ENCODE results near the gene CMTM7.

Gene CMTM7

GRCh38 chr3:32405155-32405554 lies 13.5 kb downstream of the CMTM7 start:
- Histone ChIP-seq H3K4me1 (ENCODE audit: control insufficient read depth, low read depth, low read length) (peaks cover 28% of the 10 kb centered on the region), H3K27ac (ENCODE audit: low read length) (no peak overlapping the region), H3K36me3 (ENCODE audit: control insufficient read depth, low read depth, low read length) (no peaks in the 10 kb centered on the region), H3K9me3 (ENCODE audit: control insufficient read depth, low read depth, low read length) (no peaks in the 10 kb centered on the region), H3K27me3 (ENCODE audit: control insufficient read depth, insufficient read depth, low read length) (no peaks in the 10 kb centered on the region), H3K9ac (ENCODE audit: low read length) (no peak overlapping the region), H3K4me3 (ENCODE audit: low read length) (no peak overlapping the region)

DNA sequence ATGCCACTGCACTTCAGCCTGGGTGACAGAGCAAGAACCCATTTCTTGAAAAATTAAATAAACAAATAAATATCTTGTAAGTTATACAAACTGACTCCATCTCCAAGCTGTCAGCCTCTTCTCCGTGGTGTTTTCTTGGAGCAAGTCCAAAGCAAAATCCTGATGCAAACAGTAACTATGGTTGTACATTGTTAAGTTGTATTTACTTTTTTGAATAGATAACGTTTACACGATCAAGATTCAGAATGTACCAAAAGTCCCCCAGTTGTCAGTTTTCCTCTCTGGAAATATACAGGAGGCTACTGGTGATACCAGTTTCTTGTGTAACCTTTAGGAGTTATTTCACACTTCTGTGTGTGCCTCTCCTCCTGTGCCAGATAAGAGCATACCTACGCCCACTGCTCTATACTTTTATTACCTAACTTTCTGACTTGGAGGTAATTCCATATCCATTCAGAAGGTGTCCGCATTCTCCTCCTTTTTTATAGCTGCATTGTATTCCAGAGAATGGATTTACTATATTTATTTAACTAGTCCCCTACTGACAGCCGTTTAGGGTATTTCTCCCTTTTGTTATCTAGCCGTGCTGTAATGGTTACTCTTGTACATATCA lies 14.2 kb downstream of the CMTM7 start:
- Histone ChIP-seq H3K27ac (ENCODE audit: low read length) (no peak overlapping the region), H3K36me3 (ENCODE audit: control insufficient read depth, low read depth, low read length) (no peaks in the 10 kb centered on the region), H3K4me1 (ENCODE audit: control insufficient read depth, low read depth, low read length) (peaks cover 34% of the 10 kb centered on the region)

DNA sequence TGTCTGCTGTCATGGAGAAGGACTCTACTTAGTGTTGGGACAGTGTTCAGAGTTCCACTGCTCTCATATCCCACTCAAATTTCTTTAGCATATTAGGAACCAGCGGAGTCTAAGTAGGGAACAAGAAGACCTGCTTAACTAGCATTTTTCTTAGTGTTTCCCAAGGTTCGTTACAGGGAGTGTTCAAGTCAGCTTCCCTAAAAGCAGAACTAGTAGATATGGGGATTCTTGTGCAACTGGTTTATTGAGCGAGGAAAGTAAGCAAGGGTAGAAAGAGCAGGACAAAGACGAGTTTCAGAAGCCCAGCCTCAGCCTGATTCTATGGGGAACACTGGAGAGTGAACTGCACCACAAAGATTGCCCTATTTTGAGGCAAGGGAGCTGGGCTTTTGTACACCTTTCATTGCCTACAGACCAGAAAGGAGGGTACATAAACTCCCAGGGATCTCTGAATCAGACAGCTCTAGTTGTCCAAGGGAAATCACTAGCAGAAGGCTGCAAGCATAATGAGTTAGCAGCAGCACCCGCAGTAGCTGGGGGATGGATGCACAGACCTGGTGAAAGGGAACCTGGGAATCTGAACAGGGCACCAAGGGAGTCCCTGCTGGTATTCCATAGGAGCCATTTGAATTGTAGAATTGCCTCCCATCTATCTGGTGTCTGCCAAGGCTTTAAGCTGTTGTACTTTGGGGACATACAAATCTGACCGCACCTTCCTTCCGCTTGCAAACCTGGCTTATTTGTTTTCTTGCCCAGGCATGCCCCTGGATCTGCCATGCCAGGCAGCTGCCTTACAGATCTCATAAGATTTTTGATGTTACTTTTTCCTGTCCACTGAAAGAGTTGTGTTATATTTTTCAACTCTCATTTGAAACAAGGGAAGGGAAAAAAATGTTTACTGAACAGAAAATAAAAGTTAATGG lies 15.1 kb downstream of the CMTM7 start:
- H3K9ac ChIP-seq (ENCODE audit: low read length) = no peak overlapping the region
- no peaks in the 10 kb centered on the region for H3K27me3 ChIP-seq (ENCODE audit: control insufficient read depth, insufficient read depth, low read length)
- peaks cover 29% of the 10 kb centered on the region for H3K4me1 ChIP-seq (ENCODE audit: control insufficient read depth, low read depth, low read length)
- H3K36me3 ChIP-seq (ENCODE audit: control insufficient read depth, low read depth, low read length) = no peaks in the 10 kb centered on the region
- H3K4me3 ChIP-seq (ENCODE audit: low read length) = no peak overlapping the region
- no peak overlapping the region for H3K27ac ChIP-seq (ENCODE audit: low read length)
- no peaks in the 10 kb centered on the region for H3K9me3 ChIP-seq (ENCODE audit: control insufficient read depth, low read depth, low read length)

More for the DNA sequence above, 14.2 kb downstream of the CMTM7 start:
- Histone ChIP-seq H3K27me3 (ENCODE audit: control insufficient read depth, insufficient read depth, low read length) (no peaks in the 10 kb centered on the region), H3K9ac (ENCODE audit: low read length) (no peak overlapping the region), H3K4me3 (ENCODE audit: low read length) (no peak overlapping the region), H3K9me3 (ENCODE audit: control insufficient read depth, low read depth, low read length) (no peaks in the 10 kb centered on the region)

DNA sequence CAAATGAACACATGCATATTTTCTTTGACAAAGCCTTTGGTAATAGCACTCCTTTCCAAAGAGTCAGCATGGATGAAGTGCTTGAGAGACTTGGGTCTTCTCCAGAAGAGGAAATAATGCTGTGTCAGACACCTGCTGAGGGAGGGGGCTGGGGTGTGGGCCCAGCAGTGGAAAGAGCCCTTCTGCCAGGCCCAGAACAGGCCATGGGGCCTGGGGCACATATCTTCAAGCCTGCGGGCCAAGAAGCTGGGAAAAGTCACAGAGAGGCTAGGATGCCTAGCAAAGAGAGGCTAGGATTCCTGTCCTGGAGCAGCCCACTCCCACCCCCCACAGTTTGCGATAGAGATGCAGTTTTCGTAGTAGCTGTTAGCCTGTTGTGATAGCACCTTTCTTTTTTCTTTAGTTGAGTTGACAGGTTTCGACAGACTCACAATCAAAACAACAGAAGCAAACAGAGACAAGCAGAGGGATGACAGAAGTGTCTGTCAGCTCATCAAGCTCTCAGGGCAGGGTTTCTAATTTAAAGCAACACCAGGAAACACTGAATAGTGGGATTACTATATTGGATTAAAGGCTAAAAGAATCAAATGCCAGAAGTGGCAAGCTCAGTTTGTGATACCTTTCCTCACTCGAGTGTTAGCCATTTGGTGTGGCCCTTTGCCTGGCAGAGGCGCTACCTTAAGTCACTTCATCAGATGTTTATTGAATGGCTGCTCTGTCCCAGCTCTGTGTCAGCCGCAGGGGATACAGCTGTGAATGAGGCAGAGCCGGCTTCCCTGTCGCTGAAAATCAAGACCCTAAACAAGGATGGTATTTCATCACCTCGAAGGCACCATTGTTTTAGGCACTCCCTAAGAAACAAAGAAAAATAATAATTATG lies 19.0 kb downstream of the CMTM7 start:
- H3K9ac ChIP-seq (ENCODE audit: low read length) = no peak overlapping the region
- H3K9me3 ChIP-seq (ENCODE audit: control insufficient read depth, low read depth, low read length) = no peaks in the 10 kb centered on the region
- no peaks in the 10 kb centered on the region for H3K36me3 ChIP-seq (ENCODE audit: control insufficient read depth, low read depth, low read length)
- peaks cover 37% of the 10 kb centered on the region for H3K4me1 ChIP-seq (ENCODE audit: control insufficient read depth, low read depth, low read length)
- H3K4me3 ChIP-seq (ENCODE audit: low read length) = no peak overlapping the region
- no peaks in the 10 kb centered on the region for H3K27me3 ChIP-seq (ENCODE audit: control insufficient read depth, insufficient read depth, low read length)
- no peak overlapping the region for H3K27ac ChIP-seq (ENCODE audit: low read length)

- H3K27ac ChIP-seq (ENCODE audit: low read length) = no peak overlapping the region
- no peak overlapping the region for H3K4me3 ChIP-seq (ENCODE audit: low read length)
- peaks cover 36% of the 10 kb centered on the region for H3K4me1 ChIP-seq (ENCODE audit: control insufficient read depth, low read depth, low read length)
- no peaks in the 10 kb centered on the region for H3K36me3 ChIP-seq (ENCODE audit: control insufficient read depth, low read depth, low read length)
- no peak overlapping the region for H3K9ac ChIP-seq (ENCODE audit: low read length)
- H3K9me3 ChIP-seq (ENCODE audit: control insufficient read depth, low read depth, low read length) = no peaks in the 10 kb centered on the region
- H3K27me3 ChIP-seq (ENCODE audit: control insufficient read depth, insufficient read depth, low read length) = no peaks in the 10 kb centered on the region
Observed at GRCh38 chr3:32411442-32411841, 19.8 kb downstream of the CMTM7 start.

- Histone ChIP-seq H3K36me3 (ENCODE audit: control insufficient read depth, low read depth, low read length) (no peaks in the 10 kb centered on the region), H3K4me1 (ENCODE audit: control insufficient read depth, low read depth, low read length) (peaks cover 28% of the 10 kb centered on the region), H3K9me3 (ENCODE audit: control insufficient read depth, low read depth, low read length) (no peaks in the 10 kb centered on the region), H3K27ac (ENCODE audit: low read length) (no peak overlapping the region), H3K9ac (ENCODE audit: low read length) (no peak overlapping the region), H3K4me3 (ENCODE audit: low read length) (no peak overlapping the region), H3K27me3 (ENCODE audit: control insufficient read depth, insufficient read depth, low read length) (no peaks in the 10 kb centered on the region)
Observed at GRCh38 chr3:32412887-32413286, 21.2 kb downstream of the CMTM7 start.

GRCh38 chr3:32413845-32414521 lies 22.3 kb downstream of the CMTM7 start:
- Histone ChIP-seq H3K4me3 (ENCODE audit: low read length) (no peak overlapping the region), H3K27me3 (ENCODE audit: control insufficient read depth, insufficient read depth, low read length) (no peaks in the 10 kb centered on the region), H3K9me3 (ENCODE audit: control insufficient read depth, low read depth, low read length) (no peaks in the 10 kb centered on the region), H3K36me3 (ENCODE audit: control insufficient read depth, low read depth, low read length) (no peaks in the 10 kb centered on the region), H3K4me1 (ENCODE audit: control insufficient read depth, low read depth, low read length) (peaks cover 28% of the 10 kb centered on the region), H3K9ac (ENCODE audit: low read length) (no peak overlapping the region), H3K27ac (ENCODE audit: low read length) (no peak overlapping the region)

DNA sequence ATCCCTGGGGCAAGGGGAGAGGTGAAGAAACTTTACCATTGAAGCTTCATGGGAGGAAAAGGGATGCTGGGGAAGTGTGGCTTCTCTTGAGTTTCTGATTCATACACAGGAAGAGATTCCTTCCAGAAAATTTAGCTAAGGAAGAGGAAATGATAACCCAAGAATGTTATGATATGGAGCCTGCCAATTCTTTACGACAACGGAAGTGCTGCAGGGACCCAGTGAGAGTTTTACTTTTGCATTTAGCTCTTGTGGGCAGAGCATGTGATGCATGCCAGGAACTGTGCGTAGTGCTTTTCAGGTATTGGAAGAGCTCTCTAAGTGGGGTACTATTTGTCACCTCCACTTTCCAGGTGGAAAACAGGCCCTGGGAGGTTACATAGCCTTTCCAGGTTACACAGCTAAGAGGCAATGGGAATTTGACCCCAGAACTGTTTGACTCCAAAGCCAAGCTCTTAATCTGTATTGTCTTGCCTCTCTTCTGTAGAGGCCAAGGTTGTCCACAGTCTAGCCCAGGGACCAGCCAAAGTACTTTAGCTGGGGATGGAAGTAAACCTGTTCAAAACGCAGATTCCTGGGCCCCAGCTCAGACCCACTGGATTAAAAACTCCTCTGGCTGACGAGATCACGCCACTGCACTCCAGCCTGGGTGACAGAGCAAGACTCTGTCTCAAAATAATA lies 23.0 kb downstream of the CMTM7 start:
- Histone ChIP-seq H3K27me3 (ENCODE audit: control insufficient read depth, insufficient read depth, low read length) (no peaks in the 10 kb centered on the region), H3K9ac (ENCODE audit: low read length) (no peak overlapping the region), H3K4me1 (ENCODE audit: control insufficient read depth, low read depth, low read length) (peaks cover 26% of the 10 kb centered on the region), H3K9me3 (ENCODE audit: control insufficient read depth, low read depth, low read length) (no peaks in the 10 kb centered on the region), H3K4me3 (ENCODE audit: low read length) (no peak overlapping the region), H3K27ac (ENCODE audit: low read length) (no peak overlapping the region), H3K36me3 (ENCODE audit: control insufficient read depth, low read depth, low read length) (no peaks in the 10 kb centered on the region)

DNA sequence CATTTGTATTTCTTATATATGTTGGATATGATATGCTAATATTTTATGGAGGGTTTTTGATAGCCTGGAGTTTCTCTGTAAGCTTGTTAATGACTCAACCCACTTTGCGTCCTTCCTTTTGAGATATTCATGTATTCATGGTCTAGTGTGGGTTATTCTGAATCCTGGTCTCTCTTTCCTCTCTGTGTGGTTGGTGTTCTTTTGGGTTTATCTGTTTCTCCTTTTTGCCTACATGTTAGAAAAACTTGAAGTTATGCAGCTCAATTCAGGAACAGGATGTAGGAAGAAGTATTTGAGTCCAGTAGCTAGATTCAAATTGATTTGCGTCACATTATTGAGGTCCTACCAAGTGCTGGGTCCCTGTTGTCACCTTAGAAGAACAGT lies 28.1 kb downstream of the CMTM7 start:
- H3K36me3 ChIP-seq (ENCODE audit: control insufficient read depth, low read depth, low read length) = no peaks in the 10 kb centered on the region
- H3K27ac ChIP-seq (ENCODE audit: low read length) = no peak overlapping the region
- no peaks in the 10 kb centered on the region for H3K27me3 ChIP-seq (ENCODE audit: control insufficient read depth, insufficient read depth, low read length)
- no peak overlapping the region for H3K9ac ChIP-seq (ENCODE audit: low read length)
- no peak overlapping the region for H3K4me3 ChIP-seq (ENCODE audit: low read length)
- H3K4me1 ChIP-seq (ENCODE audit: control insufficient read depth, low read depth, low read length) = peaks cover 14% of the 10 kb centered on the region
- H3K9me3 ChIP-seq (ENCODE audit: control insufficient read depth, low read depth, low read length) = no peaks in the 10 kb centered on the region

GRCh38 chr3:32420126-32421038 lies 28.7 kb downstream of the CMTM7 start:
- Histone ChIP-seq H3K4me3 (ENCODE audit: low read length) (no peak overlapping the region), H3K27me3 (ENCODE audit: control insufficient read depth, insufficient read depth, low read length) (no peaks in the 10 kb centered on the region), H3K27ac (ENCODE audit: low read length) (no peak overlapping the region), H3K4me1 (ENCODE audit: control insufficient read depth, low read depth, low read length) (peaks cover 14% of the 10 kb centered on the region), H3K9ac (ENCODE audit: low read length) (peak overlapping the region; percentile 11), H3K36me3 (ENCODE audit: control insufficient read depth, low read depth, low read length) (no peaks in the 10 kb centered on the region), H3K9me3 (ENCODE audit: control insufficient read depth, low read depth, low read length) (no peaks in the 10 kb centered on the region)
